Colonic mucosa (tissue), 4 donors: ENCODE data around the gene FNBP1. TPM values are rescaled to one million over a fixed set of nuclear protein-coding genes. Genes with fewer than 3 reads are reported as not detected.

Experiments
- DNase-seq: peaks from one replicate; pipeline ENCODE4 v3.0.0-alpha.2; 2020
- H3K27ac ChIP-seq: fragments of 200-600 bp; one replicate; pipeline ENCODE4 v1.8.0; 2021
- H3K27me3 ChIP-seq: fragments of 200-600 bp; one replicate; pipeline ENCODE4 v1.8.0; 2021
- H3K36me3 ChIP-seq: fragments of 200-600 bp; one replicate; pipeline ENCODE4 v1.8.0; 2021
- H3K4me1 ChIP-seq: fragments of 200-600 bp; one replicate; pipeline ENCODE4 v1.8.0; 2021; ENCODE audit warnings: mild to moderate bottlenecking
- H3K4me3 ChIP-seq: fragments of 200-600 bp; one replicate; pipeline ENCODE4 v1.8.0; 2021
- H3K9ac ChIP-seq, 2 donors: one replicate each; pipeline ENCODE4 v1.7.0; 2013; ENCODE audit warnings: control low read depth in 2 of 2, low read depth in 2 of 2, low read length in 2 of 2
- H3K9me3 ChIP-seq: fragments of 200-600 bp; one replicate; pipeline ENCODE4 v1.8.0; 2021
- intact Hi-C: fragments of 100-400 bp; cut with DNase I; formaldehyde crosslinking; loops from one replicate; pipeline ENCODE4 v1.14.1; 2022
- total RNA-seq, 2 donors: library from RNA; stranded (reverse); fragmentation: NEBNext Ultra II Directional in 1 of 2; extraction: Animal tissue kit (Norgen Biotek cat#: 25700) in 1 of 2; gene quantifications; one replicate each; pipeline ENCODE4 v1.2.1, GENCODE V29; 2021
- TF ChIP-seq, protein P1 (sequence below): fragments of 200-600 bp; IDR thresholded peaks from one replicate; pipeline ENCODE4 v1.8.0; 2022; ENCODE audit warnings: antibody characterized with exemption, mild to moderate bottlenecking
- donor health status: healthy.
- donor health status: DM: no; HTN: no; CAD: no.
- donor health status: DM: no; HTN: no; CAD: no.

Gene FNBP1
- total RNA-seq, 2 donors from 2014 or later, result 24.7 to 55.5 TPM

DNA sequence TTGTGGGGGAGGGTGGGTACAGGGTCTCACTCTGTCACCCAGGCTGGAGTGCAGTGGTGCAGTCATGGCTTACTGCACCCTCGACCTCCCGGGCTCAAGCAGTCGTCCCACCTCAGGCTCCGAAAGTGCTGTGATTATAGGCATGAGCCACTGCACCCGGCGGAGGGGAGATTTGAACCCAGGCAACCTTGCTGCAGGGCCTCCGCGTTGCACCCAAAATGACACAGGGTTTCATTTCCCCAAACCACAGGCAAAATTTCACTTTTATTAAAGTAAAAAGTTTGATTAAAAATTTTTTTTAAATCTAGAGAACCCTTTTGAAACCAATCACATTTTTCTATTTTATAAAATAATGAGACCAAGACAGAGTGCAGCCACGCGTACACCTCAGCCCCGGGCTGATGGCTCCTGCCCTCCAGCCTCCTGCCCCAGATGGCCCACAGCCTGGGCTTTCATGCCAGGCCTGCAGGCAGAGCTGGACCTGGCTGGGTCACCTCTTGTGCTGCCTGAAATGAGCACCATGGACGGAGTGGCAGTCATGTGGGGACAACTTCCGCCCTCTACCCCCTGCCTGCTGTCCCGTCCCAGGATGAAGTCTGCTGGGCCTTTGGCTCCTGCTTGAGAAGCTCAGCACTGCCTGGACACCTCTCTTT, 177.2 kb downstream of the FNBP1 start:
- H3K9ac ChIP-seq, result no peak overlapping the region
- no peaks in the 10 kb centered on the region for H3K4me1 ChIP-seq
- H3K36me3 ChIP-seq, result no peaks in the 10 kb centered on the region
- H3K4me3 ChIP-seq, result no peak overlapping the region
- intact Hi-C loops, result no loop called here
- no peak overlapping the region for H3K27ac ChIP-seq
- H3K9me3 ChIP-seq, result no peaks in the 10 kb centered on the region
- TF ChIP-seq, protein P1, sequence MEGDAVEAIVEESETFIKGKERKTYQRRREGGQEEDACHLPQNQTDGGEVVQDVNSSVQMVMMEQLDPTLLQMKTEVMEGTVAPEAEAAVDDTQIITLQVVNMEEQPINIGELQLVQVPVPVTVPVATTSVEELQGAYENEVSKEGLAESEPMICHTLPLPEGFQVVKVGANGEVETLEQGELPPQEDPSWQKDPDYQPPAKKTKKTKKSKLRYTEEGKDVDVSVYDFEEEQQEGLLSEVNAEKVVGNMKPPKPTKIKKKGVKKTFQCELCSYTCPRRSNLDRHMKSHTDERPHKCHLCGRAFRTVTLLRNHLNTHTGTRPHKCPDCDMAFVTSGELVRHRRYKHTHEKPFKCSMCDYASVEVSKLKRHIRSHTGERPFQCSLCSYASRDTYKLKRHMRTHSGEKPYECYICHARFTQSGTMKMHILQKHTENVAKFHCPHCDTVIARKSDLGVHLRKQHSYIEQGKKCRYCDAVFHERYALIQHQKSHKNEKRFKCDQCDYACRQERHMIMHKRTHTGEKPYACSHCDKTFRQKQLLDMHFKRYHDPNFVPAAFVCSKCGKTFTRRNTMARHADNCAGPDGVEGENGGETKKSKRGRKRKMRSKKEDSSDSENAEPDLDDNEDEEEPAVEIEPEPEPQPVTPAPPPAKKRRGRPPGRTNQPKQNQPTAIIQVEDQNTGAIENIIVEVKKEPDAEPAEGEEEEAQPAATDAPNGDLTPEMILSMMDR, result no peak
- DNase-seq, result no peak
- no peaks in the 10 kb centered on the region for H3K27me3 ChIP-seq

DNA sequence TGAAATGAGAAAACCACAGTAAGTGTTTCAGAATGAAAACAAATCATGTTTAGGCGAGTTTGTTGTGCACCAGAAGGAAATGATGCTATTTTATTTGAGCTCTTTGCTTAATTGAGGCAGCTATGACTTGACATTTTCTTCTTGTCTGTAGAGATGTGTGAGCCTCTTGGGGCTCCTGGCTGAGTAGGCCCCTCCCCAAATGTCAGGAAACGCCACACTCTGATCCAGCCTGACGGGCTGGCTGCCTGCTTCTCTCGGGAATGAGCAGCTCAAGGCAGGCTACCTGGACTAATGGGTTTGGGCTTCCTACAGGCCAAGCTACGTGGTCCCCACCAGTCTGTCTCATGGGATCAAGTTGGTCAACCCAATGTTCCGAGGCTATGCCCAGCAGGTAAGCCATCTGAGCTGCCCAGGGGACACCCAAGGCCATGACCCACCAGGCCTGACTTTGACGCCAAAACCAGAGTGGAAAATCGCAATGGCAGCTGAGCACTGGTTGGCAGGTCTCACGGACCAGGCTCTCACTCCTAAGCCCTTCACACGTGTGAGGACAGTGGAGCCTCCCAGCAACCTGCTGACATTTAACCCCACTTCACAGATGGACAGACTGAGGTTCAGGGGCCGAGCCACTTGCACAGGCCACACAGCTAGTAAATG, 177.9 kb downstream of the FNBP1 start:
- no peak overlapping the region for H3K27ac ChIP-seq

DNA sequence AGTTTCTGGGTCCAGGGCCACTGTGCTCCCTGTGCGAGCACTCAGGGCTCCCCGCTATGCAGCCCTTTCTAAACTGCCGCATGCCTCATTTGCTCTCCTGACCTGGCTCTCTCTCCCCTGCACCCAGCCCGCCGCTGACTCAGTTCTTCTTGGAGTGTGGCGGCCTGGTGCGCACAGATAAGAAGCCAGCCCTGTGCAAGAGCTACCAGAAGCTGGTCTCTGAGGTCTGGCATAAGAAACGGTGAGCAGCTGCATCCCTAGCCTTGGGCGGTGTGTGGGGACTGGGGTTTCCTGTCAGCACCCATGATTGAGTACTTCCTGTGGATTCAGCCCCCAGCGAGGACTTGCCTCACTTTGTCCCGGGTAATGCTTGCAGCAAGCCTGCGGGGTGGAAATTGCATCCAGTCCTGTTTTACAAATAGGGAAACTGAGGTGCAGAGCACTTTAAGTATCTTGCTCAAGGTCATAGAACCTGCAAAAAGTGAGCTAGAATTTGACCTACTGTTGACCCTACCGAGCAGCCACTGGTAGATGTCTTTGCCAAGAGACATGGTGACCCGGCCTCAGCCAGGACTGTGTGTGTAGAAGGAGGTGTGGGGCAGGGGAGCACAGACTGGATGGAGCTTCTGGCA, 179.8 kb downstream of the FNBP1 start:
- no peak overlapping the region for H3K9ac ChIP-seq
- TF ChIP-seq, protein P1, result no peak
- H3K36me3 ChIP-seq, result no peaks in the 10 kb centered on the region
- H3K4me3 ChIP-seq, result no peak overlapping the region
- intact Hi-C loops, result no loop called here
- H3K9me3 ChIP-seq, result no peaks in the 10 kb centered on the region
- no peak for DNase-seq
- no peak overlapping the region for H3K27ac ChIP-seq
- no peaks in the 10 kb centered on the region for H3K27me3 ChIP-seq
- no peaks in the 10 kb centered on the region for H3K4me1 ChIP-seq

More for the DNA sequence above, 177.9 kb downstream of the FNBP1 start:
- TF ChIP-seq, protein P1, result no peak
- H3K9ac ChIP-seq, result no peak overlapping the region
- H3K4me3 ChIP-seq, result no peak overlapping the region
- H3K4me1 ChIP-seq, result no peaks in the 10 kb centered on the region
- no peaks in the 10 kb centered on the region for H3K36me3 ChIP-seq
- intact Hi-C loops, result no loop called here
- DNase-seq, result no peak
- no peaks in the 10 kb centered on the region for H3K27me3 ChIP-seq
- no peaks in the 10 kb centered on the region for H3K9me3 ChIP-seq

DNA sequence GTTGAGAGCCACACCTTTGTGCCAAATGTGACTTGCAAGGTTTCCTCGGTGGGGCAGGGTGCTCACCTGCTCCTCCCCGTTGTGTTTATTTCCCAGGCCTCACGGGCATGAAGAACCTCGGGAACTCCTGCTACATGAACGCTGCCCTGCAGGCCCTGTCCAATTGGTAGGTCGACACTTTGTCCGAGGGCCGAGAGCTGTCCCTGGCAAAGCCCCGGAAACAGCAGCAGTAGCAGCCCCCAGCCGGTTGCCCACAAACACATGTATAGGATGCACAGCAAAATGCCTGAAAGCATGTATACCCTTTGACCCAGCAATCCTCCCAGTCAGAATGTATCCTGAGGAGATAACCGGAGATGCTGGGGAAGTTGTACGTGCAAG, 181.6 kb downstream of the FNBP1 start:
- Histone ChIP-seq H3K4me1 (no peaks in the 10 kb centered on the region), H3K9me3 (no peaks in the 10 kb centered on the region), H3K27ac (no peak overlapping the region), H3K4me3 (no peak overlapping the region), H3K36me3 (no peaks in the 10 kb centered on the region), H3K9ac (no peak overlapping the region), H3K27me3 (no peaks in the 10 kb centered on the region)
- intact Hi-C loops, result no loop called here
- TF ChIP-seq, protein P1, result no peak
- DNase-seq, result no peak

DNA sequence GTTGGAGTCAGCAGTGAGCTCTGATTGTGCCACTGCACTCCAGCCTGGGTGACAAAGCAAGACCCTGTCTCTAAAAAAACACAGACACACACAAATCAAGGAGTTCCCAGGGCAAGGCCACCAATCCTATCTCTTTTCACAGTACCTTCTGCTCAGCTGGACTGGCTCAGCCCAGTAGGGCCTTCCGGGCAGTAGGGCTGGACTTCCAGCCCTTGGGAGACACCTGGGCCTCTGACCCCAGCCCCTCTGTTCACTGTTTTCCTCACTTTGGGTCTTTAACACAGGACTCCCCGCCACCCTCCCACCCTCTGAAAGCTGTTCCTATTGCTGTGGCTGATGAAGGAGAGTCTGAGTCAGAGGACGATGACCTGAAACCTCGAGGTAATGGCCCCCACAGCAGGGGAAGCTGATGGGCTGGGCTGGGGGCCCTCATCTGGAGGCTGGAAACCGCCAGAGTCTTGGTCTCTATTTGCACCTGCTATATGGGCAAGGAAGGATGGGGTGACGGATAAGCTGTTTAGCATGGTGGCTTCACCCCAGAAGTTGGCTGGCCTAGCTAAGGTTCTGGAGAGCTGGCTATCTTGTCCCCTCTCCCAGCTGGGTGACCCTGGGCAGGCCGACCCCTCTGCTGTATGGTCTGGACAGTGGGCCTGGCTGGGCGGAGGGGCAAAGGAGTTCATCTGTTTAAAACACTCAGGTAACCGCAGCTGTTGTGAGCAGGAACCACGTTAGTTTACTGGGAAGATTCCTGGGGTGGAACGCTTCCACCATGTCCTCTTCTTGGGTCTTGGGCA, 182.1 kb downstream of the FNBP1 start:
- Histone ChIP-seq H3K27me3 (no peaks in the 10 kb centered on the region), H3K9me3 (no peaks in the 10 kb centered on the region), H3K4me1 (no peaks in the 10 kb centered on the region), H3K4me3 (no peak overlapping the region), H3K27ac (no peak overlapping the region), H3K36me3 (no peaks in the 10 kb centered on the region), H3K9ac (no peak overlapping the region)
- intact Hi-C loops, result no loop called here
- no peak for DNase-seq
- TF ChIP-seq, protein P1, result no peak
